ENCODE measurements around the gene ABCA9.
"Not testable (repeated sequence)": the region's sequence is repeated elsewhere in the genome, so short reads cannot be mapped to it uniquely, and the experiment has no call there.

Gene ABCA9

DNA sequence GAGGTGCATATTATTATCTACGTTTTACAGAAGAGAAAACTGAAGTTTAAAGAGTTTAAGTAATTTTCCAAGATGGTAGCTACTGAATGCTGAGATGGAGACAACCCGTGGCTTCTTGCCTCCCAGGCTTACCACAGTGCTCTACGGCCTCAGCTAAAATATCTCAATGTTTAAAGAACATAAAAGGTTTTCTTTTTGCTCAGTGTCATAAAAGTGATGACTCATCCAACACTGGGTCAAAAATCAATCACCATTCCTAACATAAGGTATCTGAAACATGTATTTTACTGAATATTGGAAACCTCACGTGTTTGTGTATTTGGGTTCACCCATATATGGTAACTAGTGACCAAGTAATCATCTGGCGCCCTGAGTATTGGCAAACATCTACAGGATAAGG, 18.4 kb downstream of the ABCA9 start:
- no peak for DNase-seq (ENCODE audit: low read depth)

DNA sequence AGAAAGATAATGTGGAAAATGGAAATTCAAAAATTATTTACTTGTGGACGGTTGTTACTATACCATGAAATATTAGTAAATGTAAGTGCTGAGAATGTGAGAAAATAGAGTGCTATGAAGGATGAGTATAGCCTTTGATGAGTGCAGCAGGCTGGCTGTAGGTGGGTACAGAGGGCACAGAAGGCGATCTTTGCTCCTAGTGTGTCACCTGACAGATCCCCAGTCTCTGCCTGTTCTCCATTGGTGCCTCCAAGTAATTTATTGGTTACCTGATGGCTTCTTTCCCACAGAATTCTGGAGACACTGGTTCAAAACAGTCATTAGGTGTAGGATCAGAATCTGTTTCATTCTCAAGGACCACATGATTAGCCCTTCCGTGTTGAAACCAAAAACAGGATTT, 28.9 kb downstream of the ABCA9 start:
- no peak for DNase-seq (ENCODE audit: low read depth)

- no peak for DNase-seq (ENCODE audit: low read depth)
These were observed 30.6 kb downstream of the ABCA9 start for GRCh38 chr17:69030169-69030568.

GRCh38 chr17:69018687-69019086, 42.0 kb downstream of the ABCA9 start:
- no peak for DNase-seq (ENCODE audit: low read depth)

- no peak for DNase-seq (ENCODE audit: low read depth)
These were observed 42.6 kb downstream of the ABCA9 start for GRCh38 chr17:69018022-69018615.

- no peak for DNase-seq (ENCODE audit: low read depth)
These were observed 45.1 kb downstream of the ABCA9 start for GRCh38 chr17:69015631-69016030.

DNA sequence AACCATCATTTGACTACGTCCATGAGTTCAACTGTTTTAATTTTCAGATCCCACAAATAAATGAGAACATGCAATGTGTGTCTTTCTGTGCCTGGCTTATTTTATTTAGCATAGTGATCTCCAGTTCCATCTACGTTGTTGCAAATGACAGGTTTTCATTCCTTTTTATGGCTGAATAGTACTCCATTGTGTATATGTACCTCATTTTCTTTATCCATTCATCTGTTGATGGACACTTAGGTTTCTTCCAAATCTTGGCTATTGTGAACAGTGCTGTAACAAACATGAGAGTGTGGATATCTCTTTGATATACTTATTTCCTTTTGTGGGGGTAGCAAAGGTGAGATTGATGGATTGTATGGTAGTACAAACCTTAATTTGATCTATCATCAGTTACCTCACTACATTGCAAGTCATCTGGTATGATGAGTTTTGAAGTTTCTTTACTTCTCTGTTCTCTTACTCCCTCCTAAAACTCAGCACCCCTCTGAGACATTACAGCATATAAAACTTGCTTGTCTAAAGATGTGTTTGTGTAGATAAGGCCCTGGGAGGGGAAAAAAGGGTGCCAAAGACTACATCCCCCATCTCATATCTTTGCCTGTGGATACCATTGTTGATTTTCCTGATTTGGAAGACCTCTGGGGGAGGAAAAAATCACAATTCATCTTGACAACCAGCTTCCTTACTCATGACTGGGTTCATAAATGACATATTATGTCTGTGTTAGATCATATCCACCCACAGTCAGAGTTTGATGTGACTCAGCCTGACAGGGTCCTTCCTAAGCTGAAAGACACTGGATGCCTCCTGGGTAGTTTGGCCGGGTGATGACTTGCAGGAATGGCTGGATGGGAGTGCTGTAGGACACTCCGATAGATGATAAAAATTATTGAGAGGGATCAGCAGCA, 47.6 kb downstream of the ABCA9 start:
- DNase-seq (ENCODE audit: low read depth), result no peak

DNA sequence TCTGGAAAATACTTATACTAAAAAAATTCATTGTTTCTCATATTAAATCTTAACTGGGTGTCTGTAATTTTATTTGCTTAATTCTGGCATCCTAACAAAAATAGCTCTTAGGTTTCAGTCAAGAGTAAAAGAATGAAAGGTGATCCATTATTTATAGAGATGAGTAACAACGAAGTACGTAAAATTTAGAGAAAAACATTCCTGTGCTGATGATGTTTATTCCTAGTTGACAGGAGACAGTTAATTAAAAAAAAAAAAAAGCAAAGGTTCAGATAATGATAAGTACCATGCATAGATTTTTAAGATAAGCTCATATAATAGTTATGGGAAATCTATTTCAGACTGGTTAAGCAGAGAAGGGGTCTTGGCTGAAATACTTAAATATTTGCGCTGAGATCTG, 50.8 kb downstream of the ABCA9 start:
- DNase-seq (ENCODE audit: low read depth), result no peak

DNA sequence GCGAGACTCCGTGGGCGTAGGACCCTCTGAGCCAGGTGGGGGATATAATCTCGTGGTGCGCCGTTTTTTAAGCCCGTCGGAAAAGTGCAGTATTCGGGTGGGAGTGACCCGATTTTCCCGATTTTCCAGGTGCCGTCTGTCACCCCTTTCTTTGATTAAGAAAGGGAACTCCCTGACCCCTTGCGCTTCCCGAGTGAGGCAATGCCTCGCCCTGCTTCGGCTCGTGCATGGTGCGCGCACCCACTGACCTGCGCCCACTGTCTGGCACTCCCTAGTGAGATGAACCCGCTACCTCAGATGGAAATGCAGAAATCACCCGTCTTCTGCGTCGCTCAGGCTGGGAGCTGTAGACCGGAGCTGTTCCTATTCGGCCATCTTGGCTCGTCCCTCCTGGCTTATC, 56.0 kb downstream of the ABCA9 start:
- DNase-seq (ENCODE audit: low read depth), result not testable (repeated sequence)

GRCh38 chr17:68999743-69000142, 61.0 kb downstream of the ABCA9 start:
- not testable (repeated sequence) for DNase-seq (ENCODE audit: low read depth)

- DNase-seq (ENCODE audit: low read depth), result no peak
These were observed 67.6 kb downstream of the ABCA9 start for GRCh38 chr17:68993112-68993511.

DNA sequence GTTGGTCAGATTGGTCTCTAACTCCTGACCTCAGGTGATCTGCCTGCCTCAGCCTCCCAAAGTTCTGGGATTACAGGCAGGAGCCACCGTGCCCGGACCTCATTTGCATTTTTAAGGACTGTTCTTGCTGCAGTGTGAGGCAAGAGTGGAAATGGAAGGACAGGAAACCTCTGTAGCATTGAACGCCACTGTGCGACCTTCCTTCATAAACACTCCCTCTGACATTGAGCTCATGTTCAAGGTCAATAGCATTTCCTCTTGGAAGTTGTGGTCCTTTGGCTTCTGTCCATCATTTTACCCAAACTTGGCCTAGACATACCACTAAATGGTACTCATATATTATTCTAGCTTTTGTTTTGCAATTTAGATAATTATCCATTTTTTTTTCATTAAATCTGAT, 72.8 kb downstream of the ABCA9 start:
- no peak for DNase-seq (ENCODE audit: low read depth)

GRCh38 chr17:68981288-68981687, 79.4 kb downstream of the ABCA9 start:
- no peak for DNase-seq (ENCODE audit: low read depth)

DNA sequence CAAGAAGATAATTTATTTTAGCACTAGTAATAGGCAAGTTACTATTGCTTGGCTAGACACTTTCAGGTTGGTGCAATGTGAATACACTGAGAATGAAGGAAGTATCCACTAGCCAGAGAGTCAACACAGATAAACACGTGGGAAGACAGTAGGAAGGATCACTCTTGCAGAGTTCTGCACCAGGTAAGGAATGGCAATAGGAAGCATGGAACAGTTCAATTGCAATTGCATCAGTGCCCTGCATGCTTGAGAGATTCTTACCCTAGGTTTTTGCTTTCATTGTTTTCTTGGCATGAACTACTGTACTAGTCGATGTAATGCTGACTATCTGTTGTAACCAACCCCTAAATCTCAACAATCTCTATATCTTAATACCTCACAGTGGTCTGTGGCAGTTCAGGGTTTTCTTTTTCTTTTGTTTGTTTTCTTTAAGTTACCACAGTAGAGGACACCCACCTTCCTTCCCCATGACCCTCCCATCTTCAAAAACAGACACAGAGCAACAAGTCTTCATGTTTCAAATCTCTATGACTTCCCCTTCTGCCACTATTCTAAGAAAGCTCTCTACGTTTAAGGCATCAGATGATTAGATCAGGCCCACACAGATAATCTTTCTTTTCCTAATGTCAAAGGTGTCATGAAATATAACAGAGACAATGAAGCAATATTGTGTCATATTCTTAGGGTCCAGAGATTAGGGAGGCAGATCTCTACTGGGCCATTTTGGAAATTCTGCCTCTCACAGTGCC, 87.5 kb downstream of the ABCA9 start:
- DNase-seq (ENCODE audit: low read depth), result no peak

- no peak for DNase-seq (ENCODE audit: low read depth)
These were observed 88.5 kb downstream of the ABCA9 start for GRCh38 chr17:68972119-68972704.

DNA sequence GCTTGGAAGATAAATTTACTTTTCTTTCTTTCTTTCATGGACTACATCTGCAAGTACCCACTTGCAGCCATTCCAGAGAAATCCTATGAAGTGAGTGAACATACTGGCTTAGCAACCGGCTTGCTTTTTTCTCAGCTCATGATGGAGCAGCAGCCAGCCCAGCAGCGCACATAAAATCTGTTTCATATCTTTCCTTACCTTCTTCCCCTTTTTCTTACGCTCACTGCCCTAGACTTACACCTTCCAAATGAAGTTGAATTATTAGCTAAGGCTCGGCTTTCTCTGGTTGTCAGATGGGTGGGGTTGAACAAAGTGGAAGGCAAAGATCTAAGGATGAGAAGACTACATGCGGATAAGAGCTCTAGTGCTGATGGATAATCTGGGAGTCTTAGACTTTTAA, 91.6 kb downstream of the ABCA9 start:
- no peak for DNase-seq (ENCODE audit: low read depth)

DNA sequence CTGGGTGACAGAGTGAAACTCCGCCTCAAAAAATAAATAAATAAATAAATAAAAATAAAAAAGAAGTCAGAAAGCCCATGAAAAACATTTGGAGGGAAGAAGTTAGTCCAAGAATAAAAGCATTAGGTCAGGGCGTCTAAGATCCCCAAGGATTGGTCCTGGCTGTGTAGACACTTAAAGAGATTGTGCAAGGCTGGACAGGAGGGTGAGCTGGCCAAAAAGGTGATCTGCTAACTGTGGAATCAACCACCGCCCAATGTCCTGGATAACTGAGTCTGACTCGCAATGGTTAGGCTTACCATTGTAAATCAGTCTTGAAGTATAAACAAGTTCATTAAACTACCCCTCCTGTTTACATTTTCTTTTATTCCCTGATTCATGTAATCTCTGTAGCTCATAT, 96.8 kb downstream of the ABCA9 start:
- DNase-seq (ENCODE audit: low read depth), result no peak

- no peak for DNase-seq (ENCODE audit: low read depth)
These were observed 99.4 kb downstream of the ABCA9 start for GRCh38 chr17:68961214-68961882.

- not testable (repeated sequence) for DNase-seq (ENCODE audit: low read depth)
These were observed 101.6 kb downstream of the ABCA9 start for GRCh38 chr17:68959117-68959516.

DNA sequence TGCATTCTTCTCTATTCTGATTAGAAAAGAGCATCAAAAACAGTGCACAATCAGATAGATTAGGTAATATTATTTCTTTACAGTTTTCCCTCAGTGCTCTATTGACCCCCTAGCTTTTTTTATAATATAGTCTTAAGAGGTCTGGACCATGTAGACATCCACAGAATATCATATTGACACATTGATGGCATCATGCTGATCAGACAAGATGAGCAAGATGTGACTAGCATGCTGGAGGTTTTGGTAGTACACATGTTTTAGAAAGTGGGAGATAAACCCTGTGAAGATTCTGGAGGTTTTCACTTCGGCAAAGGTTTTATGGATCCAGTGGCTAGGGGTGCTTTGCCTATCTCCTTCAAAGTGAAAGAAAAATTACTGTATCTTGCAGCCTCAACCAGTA, 102.8 kb downstream of the ABCA9 start:
- DNase-seq (ENCODE audit: low read depth), result no peak

DNA sequence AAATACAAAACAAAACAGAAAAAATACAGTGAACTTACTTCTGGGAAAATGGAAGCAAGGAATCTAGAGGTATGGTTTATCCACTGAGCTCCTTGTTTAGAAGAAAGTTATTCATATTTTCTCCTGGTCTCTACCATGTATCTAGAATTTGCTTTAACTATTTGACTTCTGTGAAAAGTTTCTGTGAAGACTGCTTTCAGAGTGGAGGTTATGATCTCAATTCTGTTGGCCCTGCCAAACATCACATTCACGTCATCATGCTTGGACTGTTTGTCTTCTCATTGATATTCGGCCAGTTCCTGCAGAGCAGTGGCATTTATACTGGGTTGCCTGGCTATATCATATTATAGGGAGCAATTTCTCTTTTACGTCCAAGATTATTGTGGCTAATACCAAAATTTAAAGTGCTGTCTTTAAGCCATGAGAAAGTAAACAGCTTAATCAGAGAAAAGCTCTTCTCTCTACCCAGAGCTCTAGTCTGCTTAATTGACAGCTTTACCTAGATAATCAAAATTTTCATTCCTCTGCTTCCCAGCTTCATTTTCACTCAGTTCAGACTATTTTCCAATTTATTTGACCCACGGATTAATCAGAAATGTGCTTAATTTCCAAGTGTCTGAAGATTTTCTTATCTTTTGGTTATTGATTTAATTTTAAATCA, 105.4 kb downstream of the ABCA9 start, which contains the start of gene ABCA8:
ABCA8 (minus strand) TSS at position 212 of the 661 bp plus-strand sequence. CDS start 13,358 bp downstream, outside the sequence.
- no peak for DNase-seq (ENCODE audit: low read depth)
